HEK293 (cell line): ENCODE results near the gene CCDC201.

Experiments
- CTCF ChIP-seq: fragments of 450-650 bp; formaldehyde crosslinking; IDR thresholded peaks from 2 replicates; pipeline ENCODE4 v1.5.1; 2016; ENCODE audit warnings: missing biosample characterization, missing genetic modification characterization
- PBX3 ChIP-seq: sonication (generic); formaldehyde crosslinking; IDR thresholded peaks from 2 replicates; pipeline ENCODE4 v1.8.1; 2022; ENCODE audit warnings: mild to moderate bottlenecking, moderate library complexity, missing genetic modification reagents

- TF ChIP-seq PBX3 (CRISPR knock-in tag), result no peak
- TF ChIP-seq CTCF (tag by site-specific recombination), result no peak
Observed at GRCh38 chr7:45872116-45873034, 507 bp downstream of the CCDC201 start.
